Astrocyte (in vitro differentiated cells and primary cell): ENCODE measurements around the gene PLEKHB2. TPM values are rescaled to one million over a fixed set of nuclear protein-coding genes. Genes with fewer than 3 reads are reported as not detected.
"Not testable (repeated sequence)": the region's sequence is repeated elsewhere in the genome, so short reads cannot be mapped to it uniquely, and the experiment has no call there.

Source experiments
- DNase-seq: peaks from one replicate; pipeline ENCODE4 v3.0.0-alpha.2; 2010; ENCODE audit warnings: low read depth
- FAIRE-seq: peaks from 2 replicates; lab custom pipeline; 2011; peaks lifted over from hg19 to GRCh38; lab: Jason Lieb, UNC
- H2AFZ ChIP-seq: 2 replicates; pipeline ENCODE4 v1.6.0; 2012; ENCODE audit warnings: low read depth, low read length, inconsistent platforms
- H3K27ac ChIP-seq: 2 replicates; pipeline ENCODE4 v1.5.1; 2011; ENCODE audit warnings: low read depth, low read length, inconsistent platforms
- H3K27me3 ChIP-seq: 2 replicates; pipeline ENCODE4 v1.6.0; 2011; ENCODE audit warnings: low read length, inconsistent platforms; ENCODE audit not compliant: insufficient read depth
- H3K36me3 ChIP-seq: 2 replicates; pipeline ENCODE4 v1.5.1; 2011; ENCODE audit warnings: low read length, inconsistent platforms; ENCODE audit not compliant: insufficient read depth
- H3K4me1 ChIP-seq: 2 replicates; pipeline ENCODE4 v1.5.1; 2011; ENCODE audit warnings: low read length, inconsistent platforms; ENCODE audit not compliant: insufficient read depth
- H3K4me2 ChIP-seq: 2 replicates; pipeline ENCODE4 v1.6.0; 2012; ENCODE audit warnings: low read length, inconsistent platforms
- H3K4me3 ChIP-seq: 2 replicates; pipeline ENCODE4 v1.5.1; 2011; ENCODE audit warnings: low read depth, mild to moderate bottlenecking, low read length, inconsistent platforms; ENCODE audit not compliant: insufficient read depth
- H3K79me2 ChIP-seq: 2 replicates; pipeline ENCODE4 v1.6.0; 2012; ENCODE audit warnings: mild to moderate bottlenecking, low read length, inconsistent platforms; ENCODE audit not compliant: insufficient read depth
- H3K9ac ChIP-seq: 2 replicates; pipeline ENCODE4 v1.6.0; 2012; ENCODE audit warnings: mild to moderate bottlenecking, low read length, inconsistent platforms
- H3K9me3 ChIP-seq: 2 replicates; pipeline ENCODE4 v1.5.1; 2012; ENCODE audit warnings: low read depth, mild to moderate bottlenecking, low read length, inconsistent platforms; ENCODE audit not compliant: insufficient read depth
- H4K20me1 ChIP-seq: 2 replicates; pipeline ENCODE4 v1.6.0; 2012; ENCODE audit warnings: low read length, inconsistent platforms; ENCODE audit not compliant: insufficient read depth
- H3K27ac Mint-ChIP-seq: one replicate; pipeline ENCODE4 v1.8.0; 2021; ENCODE audit warnings: mild to moderate bottlenecking, mixed read lengths; ENCODE audit not compliant: unreplicated experiment
- H3K27me3 Mint-ChIP-seq: one replicate; pipeline ENCODE4 v1.8.0; 2021; ENCODE audit warnings: low read depth, mixed read lengths; ENCODE audit not compliant: unreplicated experiment
- H3K36me3 Mint-ChIP-seq: one replicate; pipeline ENCODE4 v1.8.0; 2021; ENCODE audit warnings: low read depth, mixed read lengths; ENCODE audit not compliant: unreplicated experiment
- H3K4me1 Mint-ChIP-seq: one replicate; pipeline ENCODE4 v1.8.0; 2021; ENCODE audit warnings: low read depth, mixed read lengths; ENCODE audit not compliant: unreplicated experiment
- H3K4me3 Mint-ChIP-seq: one replicate; pipeline ENCODE4 v1.8.0; 2021; ENCODE audit warnings: mild to moderate bottlenecking, moderate library complexity, mixed read lengths; ENCODE audit not compliant: unreplicated experiment
- H3K9me3 Mint-ChIP-seq: one replicate; pipeline ENCODE4 v1.8.0; 2021; ENCODE audit warnings: mild to moderate bottlenecking, mixed read lengths; ENCODE audit not compliant: unreplicated experiment
- CTCF ChIP-seq: IDR thresholded peaks from 2 replicates; pipeline ENCODE4 v1.5.1; 2011; ENCODE audit warnings: low read depth, mild to moderate bottlenecking, inconsistent platforms, low read length, moderate library complexity; ENCODE audit not compliant: insufficient read depth
- EZH2 ChIP-seq: IDR thresholded peaks from 2 replicates; pipeline ENCODE4 v1.6.1; 2012; ENCODE audit warnings: mild to moderate bottlenecking, low read length, inconsistent platforms; ENCODE audit not compliant: insufficient read depth
- total RNA-seq: library from RNA; stranded (reverse); gene quantifications from 2 replicates; pipeline ENCODE4 v1.2.1, GENCODE V29; 2021

The PLEKHB2 gene
- total RNA-seq, 1 donor from 2014 or later: 100 TPM

- FAIRE-seq (no peak), DNase-seq (no peak)
- Mint-ChIP-seq H3K4me1 (peaks cover 13% of the 10 kb centered on the region), H3K27ac (no peak overlapping the region), H3K27me3 (no peaks in the 10 kb centered on the region), H3K4me3 (no peak overlapping the region), H3K9me3 (no peaks in the 10 kb centered on the region), H3K36me3 (peaks cover 7% of the 10 kb centered on the region)
- no peaks in the 10 kb centered on the region for H3K9me3 ChIP-seq
- H3K79me2 ChIP-seq: peaks cover 91% of the 10 kb centered on the region
- H3K4me3 ChIP-seq: no peak overlapping the region
- H3K36me3 ChIP-seq: peaks cover 50% of the 10 kb centered on the region
- no peak overlapping the region for H3K27ac ChIP-seq
- H3K4me2 ChIP-seq: no peak overlapping the region
- no peaks in the 10 kb centered on the region for H3K4me1 ChIP-seq
- H4K20me1 ChIP-seq: peaks cover 86% of the 10 kb centered on the region
- TF ChIP-seq EZH2 (no peak), CTCF (no peak)
- no peak overlapping the region for H2AFZ ChIP-seq
- H3K9ac ChIP-seq: no peak overlapping the region
- H3K27me3 ChIP-seq: no peaks in the 10 kb centered on the region
These were observed 28.4 kb upstream of the PLEKHB2 start for GRCh38 chr2:131076707-131077106.

GRCh38 chr2:131077182-131077846, 27.8 kb upstream of the PLEKHB2 start:
- Histone ChIP-seq H3K27me3 (no peaks in the 10 kb centered on the region), H3K79me2 (peaks cover 92% of the 10 kb centered on the region), H3K9me3 (no peaks in the 10 kb centered on the region), H3K4me3 (no peak overlapping the region), H3K27ac (no peak overlapping the region), H3K4me1 (no peaks in the 10 kb centered on the region), H3K9ac (no peak overlapping the region), H2AFZ (no peak overlapping the region), H3K36me3 (peaks cover 55% of the 10 kb centered on the region), H4K20me1 (peaks cover 88% of the 10 kb centered on the region), H3K4me2 (no peak overlapping the region)
- H3K9me3 Mint-ChIP-seq: no peaks in the 10 kb centered on the region
- H3K4me3 Mint-ChIP-seq: no peak overlapping the region
- no peak for DNase-seq
- FAIRE-seq: no peak
- H3K4me1 Mint-ChIP-seq: peaks cover 13% of the 10 kb centered on the region
- no peak for TF ChIP-seq CTCF
- no peak for TF ChIP-seq EZH2
- H3K36me3 Mint-ChIP-seq: peaks cover 7% of the 10 kb centered on the region
- no peaks in the 10 kb centered on the region for H3K27me3 Mint-ChIP-seq
- no peak overlapping the region for H3K27ac Mint-ChIP-seq

- Histone ChIP-seq H3K4me1 (no peaks in the 10 kb centered on the region), H3K4me3 (no peak overlapping the region), H3K27ac (no peak overlapping the region), H3K9me3 (no peaks in the 10 kb centered on the region), H4K20me1 (peaks cover 89% of the 10 kb centered on the region), H3K79me2 (peaks cover 92% of the 10 kb centered on the region), H3K9ac (no peak overlapping the region), H3K36me3 (peaks cover 56% of the 10 kb centered on the region), H3K4me2 (no peak overlapping the region), H3K27me3 (no peaks in the 10 kb centered on the region), H2AFZ (no peak overlapping the region)
- Mint-ChIP-seq H3K4me1 (peaks cover 13% of the 10 kb centered on the region), H3K27me3 (no peaks in the 10 kb centered on the region), H3K4me3 (no peak overlapping the region), H3K36me3 (peaks cover 11% of the 10 kb centered on the region), H3K9me3 (no peaks in the 10 kb centered on the region), H3K27ac (no peak overlapping the region)
- TF ChIP-seq CTCF (no peak), EZH2 (no peak)
- DNase-seq: no peak
- FAIRE-seq: no peak
These were observed 27.2 kb upstream of the PLEKHB2 start for GRCh38 chr2:131077966-131078365.

GRCh38 chr2:131079931-131080330, 25.2 kb upstream of the PLEKHB2 start:
- not testable (repeated sequence) for H3K27ac ChIP-seq, DNase-seq, H3K4me1 ChIP-seq, H2AFZ ChIP-seq, H3K4me1 Mint-ChIP-seq, H3K4me2 ChIP-seq, H3K4me3 ChIP-seq, H3K27me3 ChIP-seq, H3K4me3 Mint-ChIP-seq, H3K27ac Mint-ChIP-seq, H3K9me3 Mint-ChIP-seq, H3K9ac ChIP-seq, H3K27me3 Mint-ChIP-seq, H3K9me3 ChIP-seq, H3K36me3 Mint-ChIP-seq, FAIRE-seq
- Histone ChIP-seq H3K79me2 (peaks cover 93% of the 10 kb centered on the region), H4K20me1 (peaks cover 84% of the 10 kb centered on the region), H3K36me3 (peaks cover 51% of the 10 kb centered on the region)
